Endothelial cell of umbilical vein (primary cell): Measurements from ENCODE around the gene LGALS4.

Experiments used
- EZH2 ChIP-seq: IDR thresholded peaks from 2 replicates; pipeline ENCODE4 v1.6.1; 2012; ENCODE audit warnings: borderline replicate concordance, low read depth, mild to moderate bottlenecking, moderate library complexity, low read length, inconsistent platforms; ENCODE audit not compliant: severe bottlenecking
- FOS ChIP-seq: IDR thresholded peaks from 2 replicates; pipeline ENCODE4 v1.6.1; 2011; ENCODE audit warnings: mild to moderate bottlenecking, low read length, moderate library complexity, borderline replicate concordance; ENCODE audit not compliant: insufficient read depth
- POLR2A ChIP-seq: IDR thresholded peaks from 2 replicates; pipeline ENCODE4 v1.6.1; 2012; ENCODE audit warnings: low read depth, mild to moderate bottlenecking, control low read depth, low read length
- POLR2AphosphoS5 ChIP-seq: IDR thresholded peaks from 2 replicates; pipeline ENCODE4 v1.6.1; 2012; ENCODE audit warnings: low read depth, mild to moderate bottlenecking, control low read depth, low read length, moderate library complexity; ENCODE audit not compliant: insufficient read depth
- TF ChIP-seq, protein P1 (sequence below), 2 donors: IDR thresholded peaks; 1 replicate in 1 of 2; 2 replicates in 1 of 2; pipeline ENCODE4 v1.5.1; 2011; ENCODE audit warnings: low read length in 2 of 2, mild to moderate bottlenecking in 2 of 2, moderate library complexity in 2 of 2, control low read depth in 1 of 2, inconsistent platforms in 1 of 2, low read depth in 1 of 2; ENCODE audit not compliant: insufficient read depth in 1 of 2; ENCODE audit errors: extremely low read depth in 1 of 2

DNA sequence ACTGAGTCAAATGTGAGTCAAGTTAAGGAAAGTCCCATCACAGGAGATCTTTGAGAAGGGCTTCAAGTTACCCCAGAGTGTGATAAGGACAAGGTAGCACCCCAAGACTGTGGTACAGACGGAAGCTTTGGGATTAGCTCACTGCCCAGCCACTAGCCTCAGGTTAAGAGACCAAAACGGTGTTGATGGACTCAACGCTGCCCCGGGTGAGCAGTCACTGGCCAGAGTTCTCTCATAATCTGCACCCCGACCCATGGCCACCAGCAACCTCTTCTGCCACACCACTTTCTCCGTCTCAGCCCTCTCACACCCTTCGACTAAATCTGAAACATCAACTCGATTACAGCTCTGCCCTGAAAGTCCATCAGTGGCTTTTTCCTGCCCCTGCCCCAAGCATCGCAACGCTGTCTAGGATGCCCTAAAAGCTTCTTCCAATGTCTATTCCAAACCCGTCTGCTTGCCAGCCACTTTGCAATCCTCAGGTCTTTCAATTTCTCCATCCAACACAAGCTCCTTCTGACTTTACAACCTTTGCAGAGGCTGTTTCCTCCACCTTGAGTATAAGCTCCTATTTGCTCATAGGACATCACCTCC lies 31.4 kb upstream of the LGALS4 start:
- TF ChIP-seq, protein P1, sequence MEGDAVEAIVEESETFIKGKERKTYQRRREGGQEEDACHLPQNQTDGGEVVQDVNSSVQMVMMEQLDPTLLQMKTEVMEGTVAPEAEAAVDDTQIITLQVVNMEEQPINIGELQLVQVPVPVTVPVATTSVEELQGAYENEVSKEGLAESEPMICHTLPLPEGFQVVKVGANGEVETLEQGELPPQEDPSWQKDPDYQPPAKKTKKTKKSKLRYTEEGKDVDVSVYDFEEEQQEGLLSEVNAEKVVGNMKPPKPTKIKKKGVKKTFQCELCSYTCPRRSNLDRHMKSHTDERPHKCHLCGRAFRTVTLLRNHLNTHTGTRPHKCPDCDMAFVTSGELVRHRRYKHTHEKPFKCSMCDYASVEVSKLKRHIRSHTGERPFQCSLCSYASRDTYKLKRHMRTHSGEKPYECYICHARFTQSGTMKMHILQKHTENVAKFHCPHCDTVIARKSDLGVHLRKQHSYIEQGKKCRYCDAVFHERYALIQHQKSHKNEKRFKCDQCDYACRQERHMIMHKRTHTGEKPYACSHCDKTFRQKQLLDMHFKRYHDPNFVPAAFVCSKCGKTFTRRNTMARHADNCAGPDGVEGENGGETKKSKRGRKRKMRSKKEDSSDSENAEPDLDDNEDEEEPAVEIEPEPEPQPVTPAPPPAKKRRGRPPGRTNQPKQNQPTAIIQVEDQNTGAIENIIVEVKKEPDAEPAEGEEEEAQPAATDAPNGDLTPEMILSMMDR (IDR thresholded peaks at IDR 0.05; ENCODE audit: extremely low read depth in 1 of 2, insufficient read depth in 1 of 2, low read depth in 1 of 2, low read length in 2 of 2): no peak
- TF ChIP-seq POLR2AphosphoS5 (no peak), POLR2A (no peak), FOS (no peak), EZH2 (no peak)
